GM23248 (cell line): Measurements from ENCODE around the gene INPP5A.

Source experiments
- EZH2 ChIP-seq: fragments of 200-600 bp; sonication (generic); IDR thresholded peaks from 2 replicates; pipeline ENCODE4 v1.6.1; 2018; ENCODE audit warnings: antibody characterized with exemption, mild to moderate bottlenecking; ENCODE audit not compliant: insufficient read depth, poor library complexity, severe bottlenecking
- EZH2phosphoT487 ChIP-seq: fragments of 200-600 bp; sonication (generic); IDR thresholded peaks from 2 replicates; pipeline ENCODE4 v1.6.1; 2018; ENCODE audit warnings: antibody characterized with exemption, moderate library complexity, mild to moderate bottlenecking, low read depth; ENCODE audit not compliant: insufficient read depth

GRCh38 chr10:132806561-132807003 is 269.0 kb downstream of the INPP5A start:
- TF ChIP-seq EZH2: no peak
- no peak for TF ChIP-seq EZH2phosphoT487
